Fibroblast of lung (primary cell): Measurements from ENCODE around the gene INHBB. TPM values are rescaled to one million over a fixed set of nuclear protein-coding genes. Genes with fewer than 3 reads are reported as not detected.

Experiments
- DNase-seq, 2 donors: peaks; one replicate each; pipeline versions ENCODE4 v3.0.0 to v3.0.0-alpha.2; 2010; ENCODE audit warnings: low read depth in 2 of 2
- H2AFZ ChIP-seq: 2 replicates; pipeline ENCODE4 v1.5.1; 2012; ENCODE audit warnings: low read length, control low read depth, inconsistent platforms
- H3K27ac ChIP-seq: 2 replicates; pipeline ENCODE4 v1.5.1; 2011; ENCODE audit warnings: low read length, control low read depth; ENCODE audit not compliant: insufficient read depth
- H3K27me3 ChIP-seq: 2 replicates; pipeline ENCODE4 v1.5.1; 2011; ENCODE audit warnings: mild to moderate bottlenecking, low read length; ENCODE audit not compliant: control insufficient read depth, insufficient read depth
- H3K36me3 ChIP-seq: 2 replicates; pipeline ENCODE4 v1.5.1; 2011; ENCODE audit warnings: low read length; ENCODE audit not compliant: control insufficient read depth, insufficient read depth
- H3K4me1 ChIP-seq: 2 replicates; pipeline ENCODE4 v1.5.1; 2011; ENCODE audit warnings: low read length; ENCODE audit not compliant: control insufficient read depth, insufficient read depth; ENCODE audit errors: extremely low read depth
- H3K4me2 ChIP-seq: 2 replicates; pipeline ENCODE4 v1.5.1; 2011; ENCODE audit warnings: low read length, control low read depth; ENCODE audit not compliant: insufficient read depth; ENCODE audit errors: extremely low read depth
- H3K4me3 ChIP-seq, 4 experiments: fragments of 200-600 bp in 1 of 4; sonication (generic) in 1 of 4; replicated peaks in 1 of 4; 2 replicates each; pipeline ENCODE4 v1.5.1; 2011 to 2016; ENCODE audit warnings: low read length in 4 of 4, low read depth in 3 of 4, mild to moderate bottlenecking in 3 of 4, control low read depth in 2 of 4, inconsistent platforms in 1 of 4, mixed read lengths in 1 of 4; ENCODE audit not compliant: insufficient read depth in 1 of 4; ENCODE audit errors: control extremely low read depth in 1 of 4
- H3K79me2 ChIP-seq: 2 replicates; pipeline ENCODE4 v1.5.1; 2012; ENCODE audit warnings: mild to moderate bottlenecking, low read length, inconsistent platforms; ENCODE audit not compliant: control insufficient read depth, insufficient read depth
- H3K9ac ChIP-seq: 2 replicates; pipeline ENCODE4 v1.5.1; 2011; ENCODE audit warnings: mild to moderate bottlenecking, low read length, control low read depth; ENCODE audit not compliant: insufficient read depth
- H3K9me3 ChIP-seq: 2 replicates; pipeline ENCODE4 v1.5.1; 2012; ENCODE audit warnings: low read depth, low read length; ENCODE audit not compliant: control insufficient read depth, insufficient read depth
- H4K20me1 ChIP-seq: 2 replicates; pipeline ENCODE4 v1.5.1; 2011; ENCODE audit warnings: low read length; ENCODE audit not compliant: control insufficient read depth, insufficient read depth; ENCODE audit errors: extremely low read depth
- CTCF ChIP-seq, 2 donors: IDR thresholded peaks in 1 of 2; conservative IDR thresholded peaks in 1 of 2; 1 replicate in 1 of 2; 2 replicates in 1 of 2; pipeline ENCODE4 v1.5.1; 2011 to 2012; ENCODE audit warnings: low read length in 2 of 2, control low read depth in 1 of 2, inconsistent platforms in 1 of 2, low read depth in 1 of 2, mild to moderate bottlenecking in 1 of 2
- EZH2 ChIP-seq: IDR thresholded peaks from 2 replicates; pipeline ENCODE4 v1.5.1; 2012; ENCODE audit warnings: low read length, control low read depth, mild to moderate bottlenecking; ENCODE audit errors: missing control alignments
- polyA plus RNA-seq, 2 donors: library from polyadenylated mRNA; depleted of rRNA in 1 of 2; stranded (reverse) in 1 of 2; unstranded in 1 of 2; fragments of >200 nt; gene quantifications; 2 replicates each; pipeline ENCODE4 v1.2.1, GENCODE V29; 2011 to 2012; ENCODE audit warnings: missing spikeins in 1 of 2
- total RNA-seq: library from RNA; depleted of rRNA; stranded (reverse); fragments of >200 nt; gene quantifications from 2 replicates; pipeline ENCODE4 v1.2.1, GENCODE V29; 2014

Gene INHBB
- total and polyA plus RNA-seq, 2 donors (not counting 1 experiment from before 2014, with no cell fraction given) = 0.01 TPM; not detected in 1

- no peak overlapping the region for H3K4me3 ChIP-seq
- no peak overlapping the region for H3K4me2 ChIP-seq
- no peak overlapping the region for H2AFZ ChIP-seq
- H3K9ac ChIP-seq = no peak overlapping the region
- H4K20me1 ChIP-seq = no peaks in the 10 kb centered on the region
- no peak for DNase-seq
- no peaks in the 10 kb centered on the region for H3K36me3 ChIP-seq
- H3K27me3 ChIP-seq = peaks cover 7% of the 10 kb centered on the region
- TF ChIP-seq CTCF (conservative IDR thresholded peaks at IDR 0.05 in 1 of 2, IDR thresholded peaks at IDR 0.05 in 1 of 2; ENCODE audit: low read depth in 1 of 2, low read length in 2 of 2) (no peak), EZH2 (no peak)
- no peaks in the 10 kb centered on the region for H3K9me3 ChIP-seq
- H3K4me1 ChIP-seq = no peaks in the 10 kb centered on the region
- H3K27ac ChIP-seq = no peak overlapping the region
- no peaks in the 10 kb centered on the region for H3K79me2 ChIP-seq
Observed at GRCh38 chr2:120324933-120325332, 21.0 kb upstream of the INHBB start.

- Histone ChIP-seq H3K79me2 (no peaks in the 10 kb centered on the region), H3K4me3 (no peak overlapping the region), H3K36me3 (no peaks in the 10 kb centered on the region), H3K4me1 (no peaks in the 10 kb centered on the region), H3K27ac (no peak overlapping the region), H3K4me2 (no peak overlapping the region), H3K9me3 (no peaks in the 10 kb centered on the region), H3K27me3 (peaks cover 12% of the 10 kb centered on the region), H2AFZ (no peak overlapping the region), H3K9ac (no peak overlapping the region), H4K20me1 (no peaks in the 10 kb centered on the region)
- no peak for TF ChIP-seq CTCF (conservative IDR thresholded peaks at IDR 0.05 in 1 of 2, IDR thresholded peaks at IDR 0.05 in 1 of 2; ENCODE audit: low read depth in 1 of 2, low read length in 2 of 2)
- no peak for TF ChIP-seq EZH2
- DNase-seq = no peak
Observed at GRCh38 chr2:120326066-120326465, 19.9 kb upstream of the INHBB start.

- peaks cover 24% of the 10 kb centered on the region for H3K27me3 ChIP-seq
Observed at GRCh38 chr2:120330946-120331822, 14.8 kb upstream of the INHBB start.

More at GRCh38 chr2:120330946-120331822, 14.8 kb upstream of the INHBB start:
- DNase-seq = no peak
- Histone ChIP-seq H3K79me2 (no peaks in the 10 kb centered on the region), H4K20me1 (no peaks in the 10 kb centered on the region), H3K4me3 (no peak overlapping the region), H3K36me3 (no peaks in the 10 kb centered on the region), H3K9ac (no peak overlapping the region), H3K4me2 (no peak overlapping the region), H2AFZ (no peak overlapping the region), H3K27ac (no peak overlapping the region), H3K4me1 (no peaks in the 10 kb centered on the region), H3K9me3 (no peaks in the 10 kb centered on the region)
- TF ChIP-seq CTCF (conservative IDR thresholded peaks at IDR 0.05 in 1 of 2, IDR thresholded peaks at IDR 0.05 in 1 of 2; ENCODE audit: low read depth in 1 of 2, low read length in 2 of 2) = no peak
- no peak for TF ChIP-seq EZH2
